A549 (cell line): Measurements from ENCODE around the gene RPA1. TPM values are rescaled to one million over a fixed set of nuclear protein-coding genes. Genes with fewer than 3 reads are reported as not detected.
A peak's percentile ranks its signal among the peaks of the same experiment; 100 is the strongest.

Experiments used
- ATAC-seq, 2 experiments: fragments of 200-7000 bp in 1 of 2; fragments of >200 bp in 1 of 2; cut with Nextera tagmentation in 1 of 2; cut with Tn5 transposase in 1 of 2; 3 replicates each; pipeline versions ENCODE4 v1.8.0 to v1.9.1; 2018 to 2020; ENCODE audit warnings: mild to moderate bottlenecking in 1 of 2, moderate library complexity in 1 of 2
- CTCF ChIA-PET: fragments of 300-600 bp; sonication (Branson Sonifier 250); formaldehyde crosslinking; extraction: SDS; loops from one replicate; lab custom pipeline; 2021; ENCODE audit warnings: antibody characterized with exemption, inconsistent platforms; lab: Yijun Ruan, JAX
- POLR2A ChIA-PET: fragments of 350-600 bp; formaldehyde crosslinking; extraction: SDS; loops from one replicate; lab custom pipeline; 2021; ENCODE audit warnings: antibody characterized with exemption, inconsistent platforms; lab: Yijun Ruan, JAX
- DNase-seq, 2 experiments: peaks; one replicate each; pipeline versions ENCODE4 v3.0.0 to v3.0.0-alpha.2; 2011 to 2016; ENCODE audit warnings: low read depth in 1 of 2, low spot score in 1 of 2
- FAIRE-seq: peaks from 2 replicates; lab custom pipeline; 2011; peaks lifted over from hg19 to GRCh38; lab: Jason Lieb, UNC
- H3K27ac ChIP-seq, 2 experiments: fragments of >200 bp; sonication (Bioruptor Twin); formaldehyde crosslinking; 3 replicates each; pipeline ENCODE4 v1.5.1; 2016 to 2017
- H3K4me1 ChIP-seq: fragments of >200 bp; sonication (Bioruptor Twin); formaldehyde crosslinking; 3 replicates; pipeline ENCODE4 v1.6.1; 2016
- H3K4me2 ChIP-seq: fragments of >200 bp; sonication (Bioruptor Twin); formaldehyde crosslinking; 3 replicates; pipeline ENCODE4 v1.6.1; 2016
- H3K4me3 ChIP-seq: fragments of >200 bp; sonication (Bioruptor Twin); formaldehyde crosslinking; 3 replicates; pipeline ENCODE4 v1.5.1; 2016
- H3K9me3 ChIP-seq: fragments of >200 bp; sonication (Bioruptor Twin); formaldehyde crosslinking; 3 replicates; pipeline ENCODE4 v1.6.1; 2016
- BHLHE40 ChIP-seq: IDR thresholded peaks from 2 replicates; pipeline ENCODE4 v1.6.1; 2012; ENCODE audit warnings: low read depth, low read length, inconsistent platforms
- CBX8 ChIP-seq: fragments of 200-600 bp; sonication (generic); IDR thresholded peaks from 2 replicates; pipeline ENCODE4 v1.6.1; 2016
- CHD4 ChIP-seq: fragments of 200-600 bp; sonication (generic); IDR thresholded peaks from 2 replicates; pipeline ENCODE4 v1.6.1; 2016; ENCODE audit warnings: antibody characterized with exemption, mild to moderate bottlenecking, borderline replicate concordance
- ESRRA ChIP-seq: fragments of 150-350 bp; IDR thresholded peaks from 2 replicates; pipeline ENCODE4 v1.6.1; 2014; ENCODE audit warnings: mild to moderate bottlenecking, low read length, borderline replicate concordance
- FOSB ChIP-seq: fragments of 250-450 bp; sonication (Bioruptor Pico); IDR thresholded peaks from 2 replicates; pipeline ENCODE4 v1.5.0; 2020; ENCODE audit warnings: mild to moderate bottlenecking, moderate library complexity
- GATA3 ChIP-seq: IDR thresholded peaks from 2 replicates; pipeline ENCODE4 v1.6.1; 2012; ENCODE audit warnings: borderline replicate concordance
- HOXB13 ChIP-seq: fragments of 250-450 bp; sonication (Bioruptor Pico); IDR thresholded peaks from 2 replicates; pipeline ENCODE4 v1.5.0; 2020; ENCODE audit warnings: low read depth, mild to moderate bottlenecking, moderate library complexity
- KDM5A ChIP-seq: fragments of 200-600 bp; sonication (generic); IDR thresholded peaks from 2 replicates; pipeline ENCODE4 v1.6.1; 2016; ENCODE audit warnings: antibody characterized with exemption, mild to moderate bottlenecking
- MAZ ChIP-seq: fragments of 150-350 bp; IDR thresholded peaks from 2 replicates; pipeline ENCODE4 v1.6.1; 2014; ENCODE audit warnings: antibody characterized with exemption, low read depth, low read length, borderline replicate concordance
- NPAS2 ChIP-seq: fragments of 250-450 bp; sonication (Bioruptor Pico); IDR thresholded peaks from 2 replicates; pipeline ENCODE4 v1.8.0; 2022; ENCODE audit warnings: mild to moderate bottlenecking, moderate library complexity, borderline replicate concordance
- RCOR1 ChIP-seq: fragments of 150-350 bp; IDR thresholded peaks from 2 replicates; pipeline ENCODE4 v1.6.1; 2014; ENCODE audit warnings: antibody characterized with exemption, low read length, low read depth
- RNF2 ChIP-seq: fragments of 200-600 bp; sonication (generic); IDR thresholded peaks from 2 replicates; pipeline ENCODE4 v1.6.1; 2016; ENCODE audit warnings: low read depth, mild to moderate bottlenecking, antibody characterized with exemption, moderate library complexity, borderline replicate concordance
- TFCP2L1 ChIP-seq: fragments of 250-450 bp; sonication (Bioruptor Pico); IDR thresholded peaks from 2 replicates; pipeline ENCODE4 v1.5.0; 2021; ENCODE audit warnings: mild to moderate bottlenecking
- ZFP36 ChIP-seq: fragments of 450-650 bp; IDR thresholded peaks from 2 replicates; pipeline ENCODE4 v1.6.1; 2014; ENCODE audit warnings: borderline replicate concordance; ENCODE audit not compliant: partially characterized antibody
- WGBS: methylation state at CpG from one replicate; pipeline ENCODE4 v1.1.6; 2017; ENCODE audit errors: missing lambda C conversion rate; 5-methylcytosine and 5-hydroxymethylcytosine counted together
- polyA plus RNA-seq, 4 experiments: library from polyadenylated mRNA; depleted of rRNA in 3 of 4; stranded (reverse); fragments of >200 nt; fragmentation: RNase III in 1 of 4; extraction: RNeasy Plus Mini Kit Qiagen cat#74134 plus additional on column Dnase treatment in 1 of 4; gene quantifications; 2 replicates in 3 of 4; 3 replicates in 1 of 4; pipeline ENCODE4 v1.2.3, GENCODE V29; 2011 to 2017
- TF ChIP-seq, protein P1 (sequence below): IDR thresholded peaks from 2 replicates; pipeline ENCODE4 v1.6.1; 2012; ENCODE audit warnings: low read depth, borderline replicate concordance
- TF ChIP-seq, protein P2 (sequence below): fragments of 200-600 bp; sonication (generic); IDR thresholded peaks from 2 replicates; pipeline ENCODE4 v1.6.1; 2016; ENCODE audit warnings: antibody characterized with exemption, mild to moderate bottlenecking, moderate library complexity

The RPA1 gene
- polyA plus RNA-seq, 2 of the 4 experiments (the other 2 are of a cell fraction) = 72.2 to 136 TPM

DNA sequence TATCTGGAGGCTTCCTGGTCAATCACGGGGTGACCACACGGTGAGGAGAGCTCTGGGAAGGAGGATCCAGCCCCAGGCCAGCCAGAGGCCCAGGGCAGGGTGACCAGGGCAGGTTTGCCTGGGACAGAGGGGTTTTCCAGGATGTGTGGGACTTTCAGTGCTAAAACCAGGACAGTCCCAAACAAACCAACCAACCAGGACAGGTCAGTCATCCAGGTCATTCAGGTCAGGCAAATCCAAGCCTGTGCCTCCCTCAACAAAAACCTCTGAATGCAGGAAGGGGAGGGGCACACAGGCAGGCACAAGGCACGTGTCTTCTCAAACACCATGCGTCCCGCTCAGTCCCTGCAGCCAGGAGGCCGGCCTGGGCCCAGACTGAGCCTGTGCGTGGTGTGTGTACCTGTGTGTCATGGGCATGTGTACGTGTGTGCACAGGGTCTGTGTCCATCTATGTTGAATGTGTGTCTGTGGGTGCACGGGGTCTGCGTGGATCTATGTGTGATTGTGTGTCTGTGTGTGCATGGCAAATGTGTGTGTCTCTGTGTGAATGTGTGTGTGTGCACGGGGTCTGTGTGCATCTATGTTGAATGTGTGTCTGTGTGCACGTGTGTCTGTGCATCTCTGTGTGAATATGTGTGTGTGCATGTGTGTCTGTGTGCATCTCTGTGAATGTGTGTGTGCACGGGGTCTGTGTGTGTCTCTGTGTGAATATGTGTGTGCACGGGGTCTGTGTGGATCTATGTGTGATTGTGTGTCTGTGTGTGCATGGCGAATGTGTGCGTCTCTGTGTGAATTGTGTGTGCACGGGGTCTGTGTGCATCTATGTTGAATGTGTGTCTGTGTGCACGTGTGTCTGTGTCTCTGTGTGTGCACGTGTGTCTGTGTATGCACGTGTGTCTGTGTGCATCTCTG is 116.5 kb downstream of the RPA1 start:
- CTCF ChIA-PET = interaction anchor here (0.6 kb wide), 1 partner anchor 19 kb away, joined by 5 read pairs; no protein-coding TSS in a partner anchor
- H3K4me3 ChIP-seq = no peak overlapping the region
- H3K4me1 ChIP-seq = no peaks in the 10 kb centered on the region
- 0 out of 6 replicates have a peak overlapping the region, but pooled peaks of 1 of the 2 experiments have one; percentile 8 for H3K27ac ChIP-seq
- POLR2A ChIA-PET = no interaction called here
- H3K9me3 ChIP-seq = no peaks in the 10 kb centered on the region
- TF ChIP-seq HOXB13 = no peak
- TF ChIP-seq CHD4 = no peak
- TF ChIP-seq ESRRA = no peak
- TF ChIP-seq, protein P1, sequence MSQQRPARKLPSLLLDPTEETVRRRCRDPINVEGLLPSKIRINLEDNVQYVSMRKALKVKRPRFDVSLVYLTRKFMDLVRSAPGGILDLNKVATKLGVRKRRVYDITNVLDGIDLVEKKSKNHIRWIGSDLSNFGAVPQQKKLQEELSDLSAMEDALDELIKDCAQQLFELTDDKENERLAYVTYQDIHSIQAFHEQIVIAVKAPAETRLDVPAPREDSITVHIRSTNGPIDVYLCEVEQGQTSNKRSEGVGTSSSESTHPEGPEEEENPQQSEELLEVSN = no peak
- TF ChIP-seq BHLHE40 = no peak
- TF ChIP-seq, protein P2, sequence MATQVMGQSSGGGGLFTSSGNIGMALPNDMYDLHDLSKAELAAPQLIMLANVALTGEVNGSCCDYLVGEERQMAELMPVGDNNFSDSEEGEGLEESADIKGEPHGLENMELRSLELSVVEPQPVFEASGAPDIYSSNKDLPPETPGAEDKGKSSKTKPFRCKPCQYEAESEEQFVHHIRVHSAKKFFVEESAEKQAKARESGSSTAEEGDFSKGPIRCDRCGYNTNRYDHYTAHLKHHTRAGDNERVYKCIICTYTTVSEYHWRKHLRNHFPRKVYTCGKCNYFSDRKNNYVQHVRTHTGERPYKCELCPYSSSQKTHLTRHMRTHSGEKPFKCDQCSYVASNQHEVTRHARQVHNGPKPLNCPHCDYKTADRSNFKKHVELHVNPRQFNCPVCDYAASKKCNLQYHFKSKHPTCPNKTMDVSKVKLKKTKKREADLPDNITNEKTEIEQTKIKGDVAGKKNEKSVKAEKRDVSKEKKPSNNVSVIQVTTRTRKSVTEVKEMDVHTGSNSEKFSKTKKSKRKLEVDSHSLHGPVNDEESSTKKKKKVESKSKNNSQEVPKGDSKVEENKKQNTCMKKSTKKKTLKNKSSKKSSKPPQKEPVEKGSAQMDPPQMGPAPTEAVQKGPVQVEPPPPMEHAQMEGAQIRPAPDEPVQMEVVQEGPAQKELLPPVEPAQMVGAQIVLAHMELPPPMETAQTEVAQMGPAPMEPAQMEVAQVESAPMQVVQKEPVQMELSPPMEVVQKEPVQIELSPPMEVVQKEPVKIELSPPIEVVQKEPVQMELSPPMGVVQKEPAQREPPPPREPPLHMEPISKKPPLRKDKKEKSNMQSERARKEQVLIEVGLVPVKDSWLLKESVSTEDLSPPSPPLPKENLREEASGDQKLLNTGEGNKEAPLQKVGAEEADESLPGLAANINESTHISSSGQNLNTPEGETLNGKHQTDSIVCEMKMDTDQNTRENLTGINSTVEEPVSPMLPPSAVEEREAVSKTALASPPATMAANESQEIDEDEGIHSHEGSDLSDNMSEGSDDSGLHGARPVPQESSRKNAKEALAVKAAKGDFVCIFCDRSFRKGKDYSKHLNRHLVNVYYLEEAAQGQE = no peak
- no peak for TF ChIP-seq MAZ
- TF ChIP-seq CBX8 = no peak
- TF ChIP-seq RNF2 = no peak
- TF ChIP-seq GATA3 = no peak
- TF ChIP-seq, all 56 proteins: peak for 0
- no peak for DNase-seq
- no peak for FAIRE-seq
- H3K4me2 ChIP-seq = no peak overlapping the region
- 66% methylated on average over 20 of the region's 20 CpGs for WGBS
- peak; percentile 8 to 24; a peak in 3 of 6 replicates for ATAC-seq

DNA sequence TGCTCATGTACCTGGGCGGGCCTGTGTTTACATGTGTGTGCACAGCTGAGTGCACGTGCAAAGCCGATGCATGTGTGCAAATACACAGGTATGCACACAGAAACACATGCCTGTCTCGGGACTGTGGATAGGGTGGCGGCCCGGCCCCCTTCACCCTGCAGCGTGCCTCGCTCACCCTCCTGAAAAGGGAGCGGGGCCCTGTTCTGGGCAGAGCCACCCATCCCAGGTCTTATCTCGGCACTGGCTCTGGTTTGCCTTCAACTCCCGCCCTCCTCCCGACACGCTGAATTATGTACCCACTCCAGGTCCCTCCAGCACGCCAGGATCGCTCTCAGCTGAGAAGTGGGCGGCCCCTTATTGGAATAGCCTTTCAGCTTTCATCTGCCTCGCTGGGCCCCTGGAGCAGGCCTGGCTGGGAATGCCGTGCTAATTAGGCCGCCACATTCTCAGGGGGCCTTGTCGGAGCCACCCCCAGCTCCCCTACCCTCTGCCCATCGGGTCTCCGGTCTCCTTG is 117.5 kb downstream of the RPA1 start:
- Histone ChIP-seq H3K4me2 (no peak overlapping the region), H3K27ac (no peak overlapping the region), H3K9me3 (no peaks in the 10 kb centered on the region), H3K4me1 (no peaks in the 10 kb centered on the region), H3K4me3 (no peak overlapping the region)
- ATAC-seq (no peak), DNase-seq (no peak), FAIRE-seq (no peak)
- ChIA-PET CTCF (interaction anchor here (1.4 kb wide), 1 partner anchor 16 kb away, joined by 4 read pairs; no protein-coding TSS in a partner anchor), POLR2A (no interaction called here)
- WGBS = 85% methylated on average over 22 of the region's 22 CpGs
- TF ChIP-seq TFCP2L1 (CRISPR knock-in tag) (no peak), NPAS2 (CRISPR knock-in tag) (no peak), ESRRA (no peak), RCOR1 (no peak), ZFP36 (no peak), KDM5A (no peak), FOSB (CRISPR knock-in tag) (no peak)
